Ovary (tissue), 9 donors: ENCODE data around the gene NREP. TPM values are rescaled to one million over a fixed set of nuclear protein-coding genes. Genes with fewer than 3 reads are reported as not detected.

Source experiments
- DNase-seq, 5 donors: peaks; one replicate each; pipeline ENCODE4 v3.0.0-alpha.2; 2019 to 2020
- H3K27ac ChIP-seq, 2 donors: fragments of 200-600 bp; one replicate each; pipeline versions ENCODE4 v1.5.1 to v1.8.0; 2019 to 2022
- H3K27me3 ChIP-seq: fragments of 200-600 bp; one replicate; pipeline ENCODE4 v1.8.0; 2022
- H3K36me3 ChIP-seq: fragments of 200-600 bp; sonication (generic); one replicate; pipeline ENCODE4 v1.5.1; 2019
- H3K4me1 ChIP-seq: one replicate; pipeline ENCODE4 v1.8.1; 2013; ENCODE audit warnings: mild to moderate bottlenecking, moderate library complexity; ENCODE audit not compliant: insufficient read depth
- H3K4me3 ChIP-seq: fragments of 200-600 bp; sonication (generic); one replicate; pipeline ENCODE4 v1.5.1; 2017
- H3K9me3 ChIP-seq, 2 donors: fragments of 200-600 bp in 1 of 2; sonication (generic) in 1 of 2; one replicate each; pipeline versions ENCODE4 v1.5.1 to v1.8.1; 2013 to 2019; ENCODE audit warnings: mild to moderate bottlenecking in 1 of 2, moderate library complexity in 1 of 2
- EP300 ChIP-seq: sonication (generic); formaldehyde crosslinking; IDR thresholded peaks from one replicate; pipeline ENCODE4 v1.6.1; 2017; ENCODE audit warnings: antibody characterized with exemption
- POLR2A ChIP-seq: fragments of 450-650 bp; IDR thresholded peaks from one replicate; pipeline ENCODE4 v1.6.1; 2017; ENCODE audit warnings: antibody characterized with exemption, mild to moderate bottlenecking, moderate library complexity
- WGBS, 3 donors: extraction: QIAGEN DNeasy Blood & Tissue Kit in 1 of 3; methylation state at CpG; one replicate each; pipeline versions ENCODE4 v1.1.5 to v1.1.7; 2013 to 2017; 5-methylcytosine and 5-hydroxymethylcytosine counted together
- intact Hi-C, 4 donors: fragments of 100-400 bp; cut with DNase I; formaldehyde crosslinking; loops; one replicate each; pipeline versions ENCODE4 v1.11.0 to v1.15.1; 2022 to 2023
- polyA plus RNA-seq, 2 donors: library from polyadenylated mRNA; stranded (reverse); fragments of 200-250 nt in 1 of 2; fragments of 350-450 nt in 1 of 2; fragmentation: Illumina TruSeq in 1 of 2; extraction: RNeasy Lipid Tissue Mini Kit (QIAGEN cat#74804) in 1 of 2; gene quantifications; one replicate each; pipeline ENCODE4 v1.2.3, GENCODE V29; 2013 to 2014
- total RNA-seq, 7 donors: library from RNA; depleted of rRNA in 2 of 7; stranded (reverse); fragments of >200 nt in 2 of 7; fragmentation: NEBNext Ultra II Directional in 3 of 7; extraction: Animal tissue kit (Norgen Biotek cat#: 25700) in 3 of 7; gene quantifications; one replicate each; pipeline versions ENCODE4 v1.1.0 to v1.2.4, GENCODE V29; 2016 to 2023
- TF ChIP-seq, protein P1 (sequence below), 3 donors: fragments of 450-650 bp in 2 of 3; fragments of 200-600 bp in 1 of 3; IDR thresholded peaks; one replicate each; pipeline versions ENCODE4 v1.5.1 to v1.8.0; 2016 to 2022; ENCODE audit warnings: antibody characterized with exemption in 3 of 3, mild to moderate bottlenecking in 1 of 3
- donor health status: DM: no; HTN: no; CAD: no; lungs with moderate emphysema.
- donor health status: DM: no; HTN: no; CAD: no.
- donor health status: Bipolar disorder and iron deficiency.
- donor health status: DM: yes; HTN: yes; CAD: no.
- donor health status: DM: no; HTN: no; CAD: no.
- donor health status: DM: yes; HTN: yes; CAD: no.

NREP gene
- total and polyA plus RNA-seq, 9 donors = 17.0 to 129 (median 31.2) TPM

DNA sequence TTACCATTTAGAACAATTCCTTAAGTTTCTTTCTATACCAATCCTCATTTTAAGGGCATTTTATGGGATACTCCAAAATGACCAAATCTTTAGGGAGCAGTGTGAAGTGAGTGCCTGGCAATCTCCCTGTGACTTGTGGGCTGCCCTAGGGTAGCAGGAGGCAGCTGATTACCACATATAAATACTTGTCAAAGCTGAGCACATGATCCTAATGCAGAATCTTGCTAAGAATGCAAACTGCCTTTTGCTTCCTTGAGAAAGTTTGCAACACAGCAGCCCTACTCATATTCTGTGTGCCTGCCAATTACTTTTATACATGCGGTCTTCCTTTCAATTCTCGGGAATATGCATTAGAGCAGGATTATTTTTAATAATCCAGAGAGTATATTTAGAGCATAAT, 18.2 kb upstream of the NREP start:
- H3K27ac ChIP-seq = no peak overlapping the region
- H3K4me3 ChIP-seq = no peak overlapping the region
- no peak for TF ChIP-seq POLR2A
- TF ChIP-seq, protein P1, sequence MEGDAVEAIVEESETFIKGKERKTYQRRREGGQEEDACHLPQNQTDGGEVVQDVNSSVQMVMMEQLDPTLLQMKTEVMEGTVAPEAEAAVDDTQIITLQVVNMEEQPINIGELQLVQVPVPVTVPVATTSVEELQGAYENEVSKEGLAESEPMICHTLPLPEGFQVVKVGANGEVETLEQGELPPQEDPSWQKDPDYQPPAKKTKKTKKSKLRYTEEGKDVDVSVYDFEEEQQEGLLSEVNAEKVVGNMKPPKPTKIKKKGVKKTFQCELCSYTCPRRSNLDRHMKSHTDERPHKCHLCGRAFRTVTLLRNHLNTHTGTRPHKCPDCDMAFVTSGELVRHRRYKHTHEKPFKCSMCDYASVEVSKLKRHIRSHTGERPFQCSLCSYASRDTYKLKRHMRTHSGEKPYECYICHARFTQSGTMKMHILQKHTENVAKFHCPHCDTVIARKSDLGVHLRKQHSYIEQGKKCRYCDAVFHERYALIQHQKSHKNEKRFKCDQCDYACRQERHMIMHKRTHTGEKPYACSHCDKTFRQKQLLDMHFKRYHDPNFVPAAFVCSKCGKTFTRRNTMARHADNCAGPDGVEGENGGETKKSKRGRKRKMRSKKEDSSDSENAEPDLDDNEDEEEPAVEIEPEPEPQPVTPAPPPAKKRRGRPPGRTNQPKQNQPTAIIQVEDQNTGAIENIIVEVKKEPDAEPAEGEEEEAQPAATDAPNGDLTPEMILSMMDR (IDR thresholded peaks at IDR 0.05) = no peak
- TF ChIP-seq EP300 = no peak
- 86 to 97% (median 89%) methylated on average over 2 of the region's 2 CpGs for WGBS, 3 donors
- no peaks in the 10 kb centered on the region for H3K9me3 ChIP-seq
- H3K4me1 ChIP-seq = no peaks in the 10 kb centered on the region
- H3K36me3 ChIP-seq = no peaks in the 10 kb centered on the region
- DNase-seq = no peak
- intact Hi-C loops = no loop called here
- no peaks in the 10 kb centered on the region for H3K27me3 ChIP-seq

DNA sequence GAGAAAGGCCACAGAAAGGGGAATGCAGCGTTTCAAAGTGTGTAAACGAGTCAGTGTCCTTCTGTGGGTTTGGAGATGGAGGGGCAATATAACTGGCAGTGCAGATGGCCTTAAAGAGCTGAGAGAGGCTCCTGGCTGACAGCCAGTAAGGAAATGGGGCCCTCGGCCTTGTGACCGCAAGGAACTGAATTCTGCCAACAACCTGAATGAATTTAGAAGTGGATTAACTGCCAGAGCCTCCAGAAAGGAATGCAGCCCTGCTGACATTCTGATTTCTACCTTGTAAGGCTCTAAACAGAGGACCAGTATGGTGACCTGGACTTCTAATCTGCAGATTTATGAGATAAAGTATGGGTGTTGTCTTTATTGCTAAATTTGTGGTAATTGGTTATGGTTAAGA, 17.5 kb upstream of the NREP start:
- intact Hi-C loops = no loop called here
- WGBS, 3 donors = 31 to 37% (median 33%) methylated on average over 4 of the region's 4 CpGs
- Histone ChIP-seq H3K4me1 (no peaks in the 10 kb centered on the region), H3K4me3 (no peak overlapping the region), H3K27ac (no peak overlapping the region), H3K9me3 (no peaks in the 10 kb centered on the region), H3K27me3 (no peaks in the 10 kb centered on the region), H3K36me3 (no peaks in the 10 kb centered on the region)
- no peak for DNase-seq
- TF ChIP-seq POLR2A = no peak
- no peak for TF ChIP-seq EP300
- TF ChIP-seq, protein P1 (IDR thresholded peaks at IDR 0.05) = no peak

DNA sequence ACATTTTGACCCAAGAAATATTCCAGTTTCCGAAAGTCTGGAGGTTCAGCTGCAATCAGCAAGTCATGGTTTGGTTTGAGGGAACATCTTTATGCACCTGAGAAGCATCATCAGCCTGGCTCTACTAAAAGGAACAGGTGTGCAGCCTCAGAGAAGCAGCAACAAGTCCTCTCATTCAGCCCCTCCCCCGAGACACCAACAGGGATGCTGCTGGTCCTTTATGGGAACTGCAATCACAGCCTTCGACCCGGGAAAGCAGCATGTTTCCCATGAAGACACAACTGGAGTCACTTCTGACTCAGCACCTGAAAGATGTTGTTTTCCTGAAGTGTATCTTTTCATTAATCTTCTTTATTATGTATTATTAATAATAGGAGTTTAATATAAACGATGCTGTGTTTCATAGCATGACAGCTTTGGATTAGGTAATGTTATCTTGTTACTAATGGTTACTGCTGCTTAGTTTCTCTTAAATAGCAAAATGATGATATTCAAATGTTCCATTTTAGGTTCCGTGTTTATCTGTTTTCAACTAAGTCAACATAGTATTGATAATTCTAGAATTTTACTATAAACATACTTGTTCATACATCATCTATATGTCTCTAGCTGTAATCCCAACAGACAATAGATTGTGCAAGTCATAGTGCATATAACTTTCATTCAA, 15.6 kb upstream of the NREP start:
- H3K27ac ChIP-seq = no peak overlapping the region
- no peak for DNase-seq
- H3K36me3 ChIP-seq = no peaks in the 10 kb centered on the region
- H3K4me3 ChIP-seq = no peak overlapping the region
- H3K27me3 ChIP-seq = no peaks in the 10 kb centered on the region
- H3K9me3 ChIP-seq = no peaks in the 10 kb centered on the region
- intact Hi-C loops = no loop called here
- H3K4me1 ChIP-seq = no peaks in the 10 kb centered on the region
- WGBS, 3 donors = 52 to 68% (median 63%) methylated on average over 6 of the region's 6 CpGs
- no peak for TF ChIP-seq EP300
- TF ChIP-seq POLR2A = no peak
- TF ChIP-seq, protein P1 (IDR thresholded peaks at IDR 0.05) = no peak

DNA sequence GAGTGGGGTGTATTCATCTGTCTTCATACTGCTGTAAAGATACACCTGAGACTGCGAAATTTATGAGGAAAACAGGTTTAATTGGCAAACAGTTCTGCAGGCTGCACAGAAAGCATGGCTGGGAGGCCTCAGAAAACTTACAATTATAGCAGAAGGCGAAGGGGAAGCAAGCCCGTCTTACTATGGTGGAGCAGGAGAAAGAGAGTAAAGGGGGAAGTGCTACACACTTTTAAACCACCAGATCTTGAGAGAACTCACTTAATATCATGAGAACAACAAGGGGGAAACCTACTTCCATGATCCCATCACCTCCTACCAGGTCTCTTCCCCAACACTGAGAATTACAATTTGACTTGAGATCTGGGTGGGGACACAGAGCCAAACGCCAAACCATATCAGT, 12.5 kb upstream of the NREP start:
- Histone ChIP-seq H3K4me1 (no peaks in the 10 kb centered on the region), H3K27me3 (no peaks in the 10 kb centered on the region), H3K36me3 (no peaks in the 10 kb centered on the region), H3K4me3 (no peak overlapping the region), H3K9me3 (no peaks in the 10 kb centered on the region), H3K27ac (no peak overlapping the region)
- 93 to 95% (median 95%) methylated on average over 4 of the region's 4 CpGs for WGBS, 3 donors
- no peak for DNase-seq
- intact Hi-C loops = no loop called here
- TF ChIP-seq, protein P1 (IDR thresholded peaks at IDR 0.05) = no peak
- TF ChIP-seq EP300 = no peak
- TF ChIP-seq POLR2A = no peak
